Measurements from ENCODE around the gene ARHGAP10.

The ARHGAP10 gene

DNA sequence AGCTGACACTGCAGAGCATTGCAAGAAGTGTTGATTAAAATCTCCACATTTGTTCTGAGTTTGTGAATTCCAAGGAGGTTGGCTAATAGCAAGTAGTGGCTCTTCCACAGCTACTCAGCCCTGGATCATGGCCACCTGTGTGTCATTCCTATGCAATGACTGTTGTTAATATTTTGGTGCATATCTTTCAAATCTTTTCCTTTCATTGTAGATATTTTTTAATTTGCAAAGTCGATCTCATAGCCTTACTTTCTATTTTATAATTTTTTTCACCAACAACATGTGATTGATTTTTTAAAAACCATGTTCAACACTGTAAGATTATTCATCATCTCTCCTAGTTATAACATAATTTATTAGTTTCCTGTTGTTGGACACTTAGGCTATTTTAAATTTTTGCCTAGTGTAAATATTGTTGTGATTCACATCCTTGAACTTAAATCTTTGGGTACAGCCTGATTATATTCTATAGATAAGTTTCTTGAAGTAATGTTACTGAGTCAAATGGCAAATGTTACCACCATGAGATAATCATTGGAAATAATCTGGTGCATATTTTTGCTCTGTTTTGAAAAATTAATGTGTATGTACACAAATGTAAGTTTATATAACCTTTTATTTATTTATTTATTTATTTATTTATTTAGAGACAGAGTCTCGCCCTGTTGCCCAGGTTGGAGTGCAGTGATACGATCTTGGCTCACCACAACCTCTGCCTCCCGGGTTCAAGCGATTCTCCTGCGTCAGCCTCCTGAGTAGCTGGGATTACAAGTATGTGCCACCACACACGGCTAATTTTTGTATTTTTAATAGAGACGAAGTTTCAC is 17.1 kb upstream of the ARHGAP10 start:
- TF ChIP-seq CTCF (conservative IDR thresholded peaks at IDR 0.05; ENCODE audit: low read depth, low read length), result no peak
- DNase-seq (ENCODE audit: low read depth), result peak; percentile 92

GRCh38 chr4:147717878-147718277 is 14.0 kb upstream of the ARHGAP10 start:
- TF ChIP-seq CTCF (conservative IDR thresholded peaks at IDR 0.05; ENCODE audit: low read depth, low read length), result no peak
- no peak overlapping the region for H3K4me3 ChIP-seq (ENCODE audit: low read depth, low read length)
- no peak for DNase-seq (ENCODE audit: low read depth)

More for the DNA sequence above, 17.1 kb upstream of the ARHGAP10 start:
- no peak overlapping the region for H3K4me3 ChIP-seq (ENCODE audit: low read depth, low read length)

DNA sequence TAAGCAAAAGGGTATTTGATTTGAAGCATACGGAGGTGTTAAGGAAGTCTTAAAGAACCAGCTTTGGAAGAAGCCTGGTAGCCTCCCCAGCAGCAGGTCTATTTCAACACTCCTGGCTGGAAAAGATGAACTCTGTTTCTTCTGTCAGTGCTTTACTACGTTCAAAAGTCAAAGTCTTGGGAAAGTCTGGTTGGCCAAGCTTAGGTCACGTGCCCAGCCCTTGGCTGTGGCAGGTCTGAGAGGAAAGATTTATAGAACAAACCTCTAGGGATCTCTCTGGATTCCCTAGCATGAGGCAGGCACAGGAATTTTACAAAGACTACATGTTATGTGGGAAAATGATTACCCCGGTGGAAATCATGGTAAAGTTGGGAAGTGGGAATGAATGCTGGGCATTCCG is 8.6 kb upstream of the ARHGAP10 start:
- DNase-seq (ENCODE audit: low read depth), result no peak
- TF ChIP-seq CTCF (conservative IDR thresholded peaks at IDR 0.05; ENCODE audit: low read depth, low read length), result no peak
- no peak overlapping the region for H3K4me3 ChIP-seq (ENCODE audit: low read depth, low read length)

- no peak for DNase-seq (ENCODE audit: low read depth)
- no peak for TF ChIP-seq CTCF (conservative IDR thresholded peaks at IDR 0.05; ENCODE audit: low read depth, low read length)
- H3K4me3 ChIP-seq (ENCODE audit: low read depth, low read length), result no peak overlapping the region
These were observed 7.3 kb upstream of the ARHGAP10 start for GRCh38 chr4:147724468-147725201.

DNA sequence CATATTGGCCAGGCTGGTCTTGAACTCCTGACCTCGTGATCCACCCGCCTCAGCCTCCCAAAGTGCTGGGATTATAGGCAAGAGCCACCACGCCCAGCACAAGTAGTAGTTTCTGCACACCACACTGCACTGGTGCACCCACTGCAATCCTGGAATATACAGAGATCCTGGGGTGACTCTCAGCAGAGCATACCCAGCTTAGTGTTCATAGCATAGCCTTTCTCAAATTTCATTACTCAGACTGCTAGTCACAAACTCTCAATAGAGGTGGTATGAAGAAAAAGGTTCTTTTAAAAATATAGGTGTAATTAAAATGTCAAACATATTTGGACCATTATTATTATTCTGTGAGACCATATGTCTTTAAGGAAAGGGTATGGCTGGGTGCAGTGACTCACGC is 6.2 kb upstream of the ARHGAP10 start:
- DNase-seq (ENCODE audit: low read depth), result no peak
- H3K4me3 ChIP-seq (ENCODE audit: low read depth, low read length), result no peak overlapping the region
- no peak for TF ChIP-seq CTCF (conservative IDR thresholded peaks at IDR 0.05; ENCODE audit: low read depth, low read length)

DNA sequence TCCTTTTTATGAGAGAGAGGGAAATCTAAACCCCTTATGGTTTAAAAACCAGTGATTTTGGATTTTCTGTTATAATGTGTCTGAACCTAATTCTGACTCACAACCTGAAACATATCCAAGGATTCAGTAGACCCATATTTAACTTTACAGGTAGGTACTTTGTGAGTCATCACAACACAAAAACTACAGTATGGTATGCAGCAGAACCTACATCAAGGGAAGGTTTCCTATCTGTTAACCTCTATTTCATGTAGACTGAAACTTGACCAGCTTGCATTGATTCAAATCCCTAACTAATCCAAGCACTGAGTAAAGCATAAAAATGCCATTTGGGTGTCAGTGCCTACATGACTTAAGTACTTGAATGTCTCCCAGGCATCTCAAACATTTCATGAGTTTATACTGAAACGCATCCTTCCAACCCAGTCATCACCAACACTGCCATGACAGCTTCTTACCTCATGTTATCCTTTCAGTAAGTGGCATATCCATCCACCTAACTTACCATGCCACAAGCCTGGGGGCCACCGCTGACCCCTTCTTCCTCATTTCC is 4.3 kb upstream of the ARHGAP10 start:
- no peak for DNase-seq (ENCODE audit: low read depth)
- no peak for TF ChIP-seq CTCF (conservative IDR thresholded peaks at IDR 0.05; ENCODE audit: low read depth, low read length)
- H3K4me3 ChIP-seq (ENCODE audit: low read depth, low read length), result no peak overlapping the region

Data from choroid plexus epithelial cell (primary cell).